ENCODE data around the gene CCDC43.
"Not testable (repeated sequence)": the region's sequence is repeated elsewhere in the genome, so short reads cannot be mapped to it uniquely, and the experiment has no call there.

CCDC43 gene

DNA sequence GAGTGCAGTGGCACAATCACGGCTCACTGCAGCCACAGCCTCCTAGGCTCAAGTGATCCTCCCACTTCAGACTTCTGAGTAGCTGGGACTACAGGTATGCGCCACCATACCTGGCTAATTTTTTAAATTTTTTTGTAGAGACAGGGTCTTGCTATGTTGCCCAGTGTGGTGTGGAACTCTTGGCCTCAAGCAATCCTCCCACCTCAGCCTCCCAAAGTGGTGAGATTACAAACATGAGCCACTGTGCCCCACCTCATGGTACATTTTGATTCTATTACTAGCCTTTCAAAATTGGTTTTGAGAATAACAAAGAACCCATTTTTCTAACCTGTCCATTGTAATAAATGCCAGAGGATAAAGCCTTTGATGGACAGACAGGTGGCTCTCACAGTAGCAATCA lies 1.4 kb downstream of the CCDC43 start:
- no peak overlapping the region for H3K4me3 ChIP-seq (ENCODE audit: low read depth, low read length)
- TF ChIP-seq, protein P1, sequence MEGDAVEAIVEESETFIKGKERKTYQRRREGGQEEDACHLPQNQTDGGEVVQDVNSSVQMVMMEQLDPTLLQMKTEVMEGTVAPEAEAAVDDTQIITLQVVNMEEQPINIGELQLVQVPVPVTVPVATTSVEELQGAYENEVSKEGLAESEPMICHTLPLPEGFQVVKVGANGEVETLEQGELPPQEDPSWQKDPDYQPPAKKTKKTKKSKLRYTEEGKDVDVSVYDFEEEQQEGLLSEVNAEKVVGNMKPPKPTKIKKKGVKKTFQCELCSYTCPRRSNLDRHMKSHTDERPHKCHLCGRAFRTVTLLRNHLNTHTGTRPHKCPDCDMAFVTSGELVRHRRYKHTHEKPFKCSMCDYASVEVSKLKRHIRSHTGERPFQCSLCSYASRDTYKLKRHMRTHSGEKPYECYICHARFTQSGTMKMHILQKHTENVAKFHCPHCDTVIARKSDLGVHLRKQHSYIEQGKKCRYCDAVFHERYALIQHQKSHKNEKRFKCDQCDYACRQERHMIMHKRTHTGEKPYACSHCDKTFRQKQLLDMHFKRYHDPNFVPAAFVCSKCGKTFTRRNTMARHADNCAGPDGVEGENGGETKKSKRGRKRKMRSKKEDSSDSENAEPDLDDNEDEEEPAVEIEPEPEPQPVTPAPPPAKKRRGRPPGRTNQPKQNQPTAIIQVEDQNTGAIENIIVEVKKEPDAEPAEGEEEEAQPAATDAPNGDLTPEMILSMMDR (IDR thresholded peaks at IDR 0.05; ENCODE audit: low read depth, low read length): no peak

DNA sequence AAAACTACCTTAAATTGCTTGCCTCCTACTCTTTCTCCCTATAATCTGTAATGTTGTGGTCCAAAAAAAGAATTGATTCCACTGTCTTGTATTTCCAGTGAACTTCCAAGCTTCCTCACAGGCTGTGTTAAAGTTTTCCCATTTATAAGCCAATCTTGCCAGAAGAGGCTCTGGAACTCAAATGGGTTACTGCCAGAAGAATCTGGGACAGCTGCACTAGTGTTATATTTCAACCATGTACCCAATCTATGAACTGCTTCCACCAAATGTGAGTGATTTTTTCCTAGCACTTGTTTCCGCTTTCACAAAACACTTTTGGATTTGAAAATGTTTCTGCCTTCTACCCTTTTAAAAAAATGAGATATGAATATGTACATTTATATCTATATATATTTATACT lies 1.8 kb downstream of the CCDC43 start:
- H3K4me3 ChIP-seq (ENCODE audit: low read depth, low read length): no peak overlapping the region
- TF ChIP-seq, protein P1 (IDR thresholded peaks at IDR 0.05; ENCODE audit: low read depth, low read length): no peak

- H3K4me3 ChIP-seq (ENCODE audit: low read depth, low read length): not testable (repeated sequence)
Measured at GRCh38 chr17:44683303-44683702, 6.3 kb downstream of the CCDC43 start.

- H3K4me3 ChIP-seq (ENCODE audit: low read depth, low read length): no peak overlapping the region
- TF ChIP-seq, protein P1 (IDR thresholded peaks at IDR 0.05; ENCODE audit: low read depth, low read length): no peak
Measured at GRCh38 chr17:44677136-44677535, 12.4 kb downstream of the CCDC43 start.

GRCh38 chr17:44673893-44674292 lies 15.7 kb downstream of the CCDC43 start:
- no peak overlapping the region for H3K4me3 ChIP-seq (ENCODE audit: low read depth, low read length)
- TF ChIP-seq, protein P1 (IDR thresholded peaks at IDR 0.05; ENCODE audit: low read depth, low read length): no peak

DNA sequence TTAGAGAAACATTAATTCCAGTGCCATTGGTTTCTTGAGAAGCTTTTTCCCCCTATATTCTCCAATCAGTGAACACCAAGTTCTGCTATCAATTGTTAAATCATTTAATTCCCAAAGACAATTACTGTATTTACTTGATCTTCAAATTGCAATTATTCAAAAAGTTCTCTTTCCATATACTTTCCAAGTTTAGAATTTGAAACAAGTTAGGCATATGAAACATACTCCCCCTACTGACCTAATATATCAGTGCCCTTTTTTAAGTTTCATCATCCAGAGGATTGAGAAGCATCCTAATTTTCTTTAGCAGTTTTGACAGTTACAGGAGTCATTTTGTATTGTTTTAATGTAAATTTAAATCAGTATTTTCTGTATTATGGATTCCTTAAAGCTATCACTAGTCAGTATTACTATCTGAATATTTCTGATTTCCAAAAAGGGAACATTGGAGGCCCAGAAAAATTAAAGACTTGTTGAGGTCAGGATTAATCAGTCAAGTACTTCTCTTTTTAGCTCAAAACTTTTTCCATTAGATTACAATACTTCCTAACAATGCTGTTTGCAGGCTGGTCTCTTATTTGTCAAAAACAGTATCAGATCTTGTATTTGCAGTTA lies 17.0 kb downstream of the CCDC43 start:
- no peak overlapping the region for H3K4me3 ChIP-seq (ENCODE audit: low read depth, low read length)
- TF ChIP-seq, protein P1 (IDR thresholded peaks at IDR 0.05; ENCODE audit: low read depth, low read length): peak; percentile 45; the same call in 1 of the 2 replicates

DNA sequence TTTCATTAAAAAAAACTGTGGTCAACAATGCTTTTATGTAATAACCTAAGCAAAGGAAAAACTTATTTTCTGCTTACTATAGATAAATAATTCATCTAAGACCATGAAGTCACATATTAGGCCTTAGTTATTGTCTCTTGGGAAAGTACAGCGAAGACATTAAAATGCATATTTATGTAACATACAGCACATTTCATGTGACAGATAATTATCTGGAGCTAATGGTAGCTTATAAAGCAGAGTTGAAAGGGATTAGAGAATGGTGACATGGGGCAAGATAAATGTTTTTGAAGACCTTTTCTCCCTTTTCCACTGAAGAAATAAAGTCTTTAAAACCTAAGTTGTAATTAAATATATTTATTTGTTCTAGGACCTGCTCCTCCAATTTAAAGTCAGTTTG lies 23.6 kb downstream of the CCDC43 start:
- no peak overlapping the region for H3K4me3 ChIP-seq (ENCODE audit: low read depth, low read length)
- TF ChIP-seq, protein P1 (IDR thresholded peaks at IDR 0.05; ENCODE audit: low read depth, low read length): no peak

GRCh38 chr17:44664867-44665266 lies 24.7 kb downstream of the CCDC43 start:
- no peak overlapping the region for H3K4me3 ChIP-seq (ENCODE audit: low read depth, low read length)

More at GRCh38 chr17:44664867-44665266, 24.7 kb downstream of the CCDC43 start:
- TF ChIP-seq, protein P1 (IDR thresholded peaks at IDR 0.05; ENCODE audit: low read depth, low read length): no peak

Measured in WI38 (cell line).